SIG-M5 (cell line): ENCODE measurements around the gene RYR2.
"Not testable (repeated sequence)": the region's sequence is repeated elsewhere in the genome, so short reads cannot be mapped to it uniquely, and the experiment has no call there.

ENCODE experiments used
- DNase-seq: peaks from one replicate; lab custom pipeline; 2025; lab: John Stamatoyannopoulos, UW

RYR2 gene

GRCh38 chr1:237084341-237085077 lies 42.5 kb downstream of the RYR2 start:
- DNase-seq: no peak

- no peak for DNase-seq
Observed at GRCh38 chr1:237091691-237092090, 49.7 kb downstream of the RYR2 start.

DNA sequence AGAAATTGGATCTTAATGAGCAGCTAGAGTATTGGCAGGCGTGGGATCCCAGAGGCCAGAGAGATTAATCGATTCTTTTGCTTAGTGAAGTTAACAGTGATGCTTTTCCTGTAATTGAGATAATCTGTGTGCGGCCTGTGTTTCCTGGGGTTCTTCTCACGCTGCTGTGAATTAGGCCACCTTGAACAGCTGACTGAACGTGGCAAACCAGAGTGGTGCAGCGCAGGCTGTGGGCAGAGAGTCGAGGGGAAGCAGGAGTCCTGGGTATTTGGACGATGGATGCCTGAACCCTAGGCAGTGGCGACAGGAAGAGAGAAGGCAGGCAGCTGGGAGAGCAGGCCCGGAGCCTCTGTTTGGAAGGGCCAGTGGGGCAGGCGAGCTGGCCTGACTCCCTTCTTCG lies 51.7 kb downstream of the RYR2 start:
- DNase-seq: no peak

GRCh38 chr1:237098541-237098940 lies 56.6 kb downstream of the RYR2 start:
- DNase-seq: no peak

GRCh38 chr1:237103021-237103420 lies 61.0 kb downstream of the RYR2 start:
- no peak for DNase-seq

- no peak for DNase-seq
Observed at GRCh38 chr1:237104096-237104495, 62.1 kb downstream of the RYR2 start.

DNA sequence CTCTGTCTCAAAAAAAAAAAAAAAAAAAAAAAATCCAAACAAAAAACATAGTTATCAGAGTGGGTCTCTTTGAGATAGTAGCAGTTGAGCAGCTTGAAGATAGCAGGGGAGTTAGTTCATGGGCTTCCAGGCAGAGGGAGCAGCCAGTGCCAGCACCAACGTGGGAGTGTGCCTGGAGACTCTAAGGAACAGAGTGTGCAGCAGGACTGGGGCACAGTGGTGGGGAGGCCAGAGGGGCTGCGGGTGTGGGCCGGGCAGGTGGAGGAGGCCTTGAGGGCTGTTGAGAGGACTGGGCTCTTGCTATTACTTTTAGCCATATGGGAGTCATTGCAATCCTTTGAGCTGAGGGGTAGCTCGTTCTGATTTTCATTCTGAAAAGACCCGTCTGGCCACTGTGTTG lies 63.8 kb downstream of the RYR2 start:
- DNase-seq: no peak

- no peak for DNase-seq
Observed at GRCh38 chr1:237108297-237109040, 66.5 kb downstream of the RYR2 start.

DNA sequence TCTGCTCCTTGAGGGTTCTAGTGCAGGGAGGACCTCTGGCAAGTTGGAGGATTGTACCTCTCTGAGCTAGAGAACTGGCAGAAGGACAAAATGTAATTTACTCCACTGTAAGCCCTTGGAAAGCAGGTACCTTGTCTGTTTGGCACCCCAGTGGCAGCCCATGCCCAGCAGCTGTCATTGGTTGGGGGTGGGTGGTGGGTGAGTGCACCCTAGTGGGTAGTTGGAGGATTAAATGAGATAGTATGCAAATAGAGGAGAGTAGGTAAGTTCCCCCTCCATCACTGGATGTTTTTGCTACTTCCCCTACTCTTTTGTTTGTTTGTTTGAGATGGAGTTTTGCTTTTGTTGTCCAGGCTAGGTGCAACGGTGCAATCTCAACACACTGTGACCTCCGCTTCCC lies 69.8 kb downstream of the RYR2 start:
- no peak for DNase-seq

- DNase-seq: no peak
Observed at GRCh38 chr1:237112663-237113062, 70.7 kb downstream of the RYR2 start.

- DNase-seq: no peak
Observed at GRCh38 chr1:237115035-237115434, 73.1 kb downstream of the RYR2 start.

GRCh38 chr1:237119091-237119490 lies 77.1 kb downstream of the RYR2 start:
- no peak for DNase-seq

- no peak for DNase-seq
Observed at GRCh38 chr1:237120683-237121082, 78.7 kb downstream of the RYR2 start.

DNA sequence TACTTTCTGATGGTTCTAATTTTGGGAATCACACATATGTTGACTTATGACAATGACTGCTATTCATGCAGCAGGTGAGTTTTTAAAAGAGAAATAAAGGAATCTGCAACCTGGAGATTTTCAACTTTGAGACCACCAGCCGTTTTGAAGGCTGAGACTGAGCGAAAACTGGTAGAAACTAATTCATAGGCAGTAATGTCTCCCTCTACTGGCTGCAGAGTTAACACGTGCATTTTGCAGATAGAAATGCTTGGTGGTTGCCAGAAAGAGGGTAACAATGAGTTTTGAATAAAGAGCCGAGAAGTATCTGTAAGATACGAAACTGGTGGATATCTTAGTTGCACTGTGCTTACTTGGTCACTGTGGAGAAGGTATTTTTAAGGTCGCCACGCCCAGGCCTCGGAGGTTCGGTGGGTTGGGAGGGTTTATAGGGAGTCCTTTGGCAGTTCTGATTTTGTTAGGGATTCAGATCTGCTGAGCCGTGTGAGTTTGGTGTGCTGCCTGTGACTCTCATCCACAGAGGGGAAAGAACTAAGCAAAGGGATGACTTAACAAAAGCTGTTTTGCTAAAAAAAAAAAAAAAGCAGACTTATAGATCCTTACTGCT lies 83.0 kb downstream of the RYR2 start:
- no peak for DNase-seq

DNA sequence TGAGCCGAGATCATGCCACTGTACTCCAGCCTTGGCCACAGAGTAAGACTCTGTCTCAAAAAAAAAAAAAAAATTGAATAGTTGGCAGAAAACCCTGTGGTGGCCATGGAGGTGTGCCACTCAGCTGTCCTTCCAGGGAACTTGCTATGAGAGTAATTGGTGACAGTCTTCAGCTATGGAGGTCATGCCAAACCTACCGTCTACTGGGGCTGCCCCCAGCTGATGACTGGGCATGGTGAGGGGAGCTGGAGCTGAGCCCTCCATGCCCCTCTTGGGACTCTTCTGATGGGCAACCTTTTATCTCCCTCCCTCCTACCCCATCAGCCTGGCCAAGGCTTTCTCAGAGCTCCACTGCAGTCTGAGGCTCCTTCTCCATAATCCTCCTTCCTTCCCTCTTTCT lies 84.2 kb downstream of the RYR2 start:
- no peak for DNase-seq

GRCh38 chr1:237127301-237127700 lies 85.3 kb downstream of the RYR2 start:
- not testable (repeated sequence) for DNase-seq

DNA sequence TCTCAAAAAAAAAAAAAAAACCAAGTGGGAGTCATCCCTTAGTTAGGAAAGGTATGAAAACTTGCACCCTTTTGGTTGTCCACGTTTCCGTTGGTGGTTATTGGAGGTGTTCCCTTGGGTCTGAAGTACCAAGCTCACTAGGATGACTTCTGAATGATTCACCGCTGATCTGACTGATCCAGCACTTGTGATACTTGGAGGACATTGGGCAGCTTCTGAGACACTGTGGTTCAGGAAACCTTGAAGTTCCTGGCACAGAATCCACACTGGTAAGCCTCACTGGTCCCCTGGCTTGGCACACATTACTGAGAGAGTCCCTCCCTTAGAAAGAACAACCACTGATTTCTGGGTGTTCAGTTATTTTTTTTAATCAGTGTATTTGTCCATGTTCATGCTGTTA lies 91.9 kb downstream of the RYR2 start:
- no peak for DNase-seq

GRCh38 chr1:237134929-237135328 lies 92.9 kb downstream of the RYR2 start:
- no peak for DNase-seq

DNA sequence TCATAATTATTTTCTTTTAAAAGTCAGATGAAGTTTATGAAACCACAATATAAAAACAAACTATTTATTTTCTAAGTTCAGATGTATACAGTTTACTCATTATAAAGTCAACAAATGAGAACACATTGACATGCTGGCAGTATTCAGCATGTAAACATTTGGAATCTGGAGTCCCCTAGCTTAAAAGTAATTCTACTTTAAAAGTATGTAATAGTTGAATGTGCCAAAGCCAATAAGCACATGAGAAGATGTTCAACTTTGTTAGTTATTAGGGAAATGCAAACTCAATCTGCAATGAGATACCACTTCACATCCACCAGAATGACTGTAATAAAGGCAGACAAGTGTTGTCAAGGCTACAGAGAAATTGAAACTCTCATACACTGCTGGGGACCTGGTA lies 96.6 kb downstream of the RYR2 start:
- DNase-seq: no peak

GRCh38 chr1:237139732-237140131 lies 97.7 kb downstream of the RYR2 start:
- DNase-seq: no peak

DNA sequence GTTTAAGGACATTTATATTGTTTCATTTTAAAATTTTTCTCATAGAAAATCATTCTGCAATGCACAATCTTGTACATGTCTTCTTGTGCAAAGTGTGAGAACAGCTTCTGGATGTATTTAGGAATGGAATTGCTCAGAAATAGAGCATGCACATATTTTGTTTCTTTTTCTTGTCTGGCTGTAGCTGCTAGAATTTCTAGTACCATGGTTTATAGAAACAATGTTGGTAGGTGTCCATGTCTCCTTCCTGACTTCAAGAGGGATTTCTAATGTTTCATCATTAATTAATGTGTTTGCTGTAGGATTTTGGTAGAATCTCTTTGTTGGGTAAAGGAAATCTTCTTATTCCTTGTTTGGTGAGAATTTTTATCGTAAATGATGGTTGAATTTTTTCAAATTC lies 99.0 kb downstream of the RYR2 start:
- no peak for DNase-seq

GRCh38 chr1:237141502-237141901 lies 99.5 kb downstream of the RYR2 start:
- DNase-seq: no peak
